PC-9 (cell line): Measurements from ENCODE around the gene ORAI3. TPM values are rescaled to one million over a fixed set of nuclear protein-coding genes. Genes with fewer than 3 reads are reported as not detected.

Source experiments
- BruUV-seq: library from RNA; stranded (reverse); fragments of 400-500 nt; replicated peaks from 2 replicates; lab custom pipeline; 2021; lab: Mats Ljungman, UMichigan
- CTCF ChIA-PET: fragments of 300-600 bp; sonication (Branson Sonifier 250); formaldehyde crosslinking; loops from one replicate; lab custom pipeline; 2022; ENCODE audit warnings: antibody characterized with exemption; lab: Charles Lee
- POLR2A ChIA-PET: fragments of 300-600 bp; sonication (Branson Sonifier 250); formaldehyde crosslinking; loops from one replicate; lab custom pipeline; 2022; ENCODE audit warnings: antibody characterized with exemption; ENCODE audit not compliant: unreplicated experiment; lab: Charles Lee
- DNase-seq, 2 experiments: peaks; one replicate each; pipeline versions ENCODE4 v3.0.0 to v3.0.0-alpha.2; 2015 to 2022; ENCODE audit warnings: mixed read lengths in 1 of 2
- H2AFZ ChIP-seq: fragments of 200-600 bp; sonication (generic); 2 replicates; pipeline ENCODE4 v1.8.1; 2017; ENCODE audit warnings: antibody characterized with exemption
- H3F3A ChIP-seq: fragments of 200-600 bp; sonication (generic); 2 replicates; pipeline ENCODE4 v1.8.1; 2017; ENCODE audit warnings: antibody characterized with exemption, mild to moderate bottlenecking, low read depth; ENCODE audit not compliant: insufficient read depth
- H3K27ac ChIP-seq: fragments of 200-600 bp; sonication (generic); 2 replicates; pipeline ENCODE4 v1.6.1; 2016; ENCODE audit warnings: mixed run types
- H3K27me3 ChIP-seq: fragments of 200-600 bp; sonication (generic); 2 replicates; pipeline ENCODE4 v1.6.1; 2016; ENCODE audit warnings: low read depth, mixed run types; ENCODE audit not compliant: insufficient read depth
- H3K36me3 ChIP-seq: fragments of 200-600 bp; sonication (generic); 2 replicates; pipeline ENCODE4 v1.6.1; 2016; ENCODE audit warnings: low read depth, mixed run types
- H3K4me1 ChIP-seq: fragments of 200-600 bp; sonication (generic); replicated peaks from 2 replicates; pipeline ENCODE4 v1.6.1; 2016; ENCODE audit warnings: mixed run types; ENCODE audit not compliant: insufficient read depth
- H3K4me2 ChIP-seq: fragments of 200-600 bp; sonication (generic); 2 replicates; pipeline ENCODE4 v1.6.1; 2017; ENCODE audit warnings: mixed run types
- H3K4me3 ChIP-seq: fragments of 200-600 bp; sonication (generic); 2 replicates; pipeline ENCODE4 v1.6.1; 2016; ENCODE audit warnings: mixed run types
- H3K79me2 ChIP-seq: fragments of 200-600 bp; sonication (generic); 2 replicates; pipeline ENCODE4 v1.6.1; 2017; ENCODE audit warnings: low read depth, mixed run types
- H3K9me2 ChIP-seq: fragments of 200-600 bp; sonication (generic); 2 replicates; pipeline ENCODE4 v1.8.1; 2017; ENCODE audit warnings: mild to moderate bottlenecking; ENCODE audit not compliant: insufficient read depth
- H3K9me3 ChIP-seq: fragments of 200-600 bp; sonication (generic); 2 replicates; pipeline ENCODE4 v1.8.1; 2016; ENCODE audit warnings: low read depth; ENCODE audit not compliant: insufficient read depth
- H4K20me1 ChIP-seq: fragments of 200-600 bp; sonication (generic); 2 replicates; pipeline ENCODE4 v1.8.1; 2017; ENCODE audit not compliant: insufficient read depth
- EZH2 ChIP-seq: fragments of 200-600 bp; sonication (generic); IDR thresholded peaks from 2 replicates; pipeline ENCODE4 v1.8.0; 2017; ENCODE audit warnings: antibody characterized with exemption, low read depth
- intact Hi-C: fragments of 100-400 bp; cut with micrococcal nuclease; formaldehyde crosslinking; loops from one replicate; pipeline ENCODE4 v1.10.0; 2022; ENCODE audit not compliant: unreplicated experiment
- total RNA-seq: library from RNA; stranded (reverse); gene quantifications from 2 replicates; pipeline ENCODE4 v1.2.3, GENCODE V29; 2021
- TF ChIP-seq, protein P1 (sequence below): fragments of 200-600 bp; sonication (generic); conservative IDR thresholded peaks from 2 replicates; pipeline ENCODE4 v1.6.1; 2017; ENCODE audit warnings: mixed run types, antibody characterized with exemption, mild to moderate bottlenecking, moderate library complexity

ORAI3 gene
- total RNA-seq, 1 experiment from 2014 or later, result 43.5 TPM

DNA sequence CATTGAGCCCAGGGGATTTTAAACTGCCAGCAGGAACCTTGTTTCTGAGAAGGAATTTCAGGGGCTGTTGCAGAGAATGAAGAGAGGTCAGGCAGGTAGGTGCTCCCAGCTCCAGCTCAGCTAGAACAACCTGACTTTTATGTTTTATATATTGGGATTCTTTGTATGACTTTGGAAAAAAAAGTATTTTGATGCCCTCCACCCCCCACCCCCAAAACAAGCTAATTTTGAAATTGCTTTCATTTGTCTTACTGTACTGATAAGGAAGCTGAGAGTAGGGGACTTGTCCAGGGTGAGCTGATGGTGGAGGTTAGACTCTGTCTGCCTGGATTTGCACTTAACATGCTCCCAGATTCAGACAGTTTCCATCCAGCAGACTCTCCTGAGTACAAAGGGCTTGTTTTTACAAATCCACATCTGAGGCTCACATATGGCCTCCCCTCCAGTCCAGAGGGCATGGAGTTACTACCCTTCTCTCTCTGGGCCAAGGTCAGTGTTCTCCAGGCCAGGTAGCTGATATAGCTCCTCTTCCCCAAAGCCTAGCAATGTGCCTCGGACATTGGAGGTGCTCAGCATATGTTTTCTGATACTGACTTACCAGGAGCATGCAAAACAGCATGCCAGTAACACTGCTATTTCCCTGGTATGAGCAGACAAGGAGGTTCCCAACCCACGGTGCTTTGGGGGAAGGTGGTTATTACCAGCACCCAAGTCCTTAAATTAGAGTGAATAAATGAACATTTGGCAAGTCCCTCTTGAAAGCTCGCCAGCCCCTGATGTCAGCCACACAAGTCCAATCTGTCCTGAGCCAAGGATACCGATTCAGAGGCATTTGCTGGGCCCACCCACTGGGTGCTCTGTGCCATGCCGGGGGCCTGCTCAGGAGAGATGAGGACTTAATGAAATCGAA is 50.2 kb downstream of the ORAI3 start:
- peak overlapping the region; percentile 98 for H3K4me2 ChIP-seq
- ChIA-PET CTCF (interaction anchor here (0.8 to 1.1 kb wide), 3 partner anchors 14 to 151 kb away, joined by 4 to 7 read pairs (median 5); partner anchors contain the start of genes HSD3B7 and PRSS36), POLR2A (interaction anchor here (0.6 to 1.0 kb wide), 2 partner anchors 75 to 143 kb away, joined by 4 to 9 read pairs; partner anchors contain the start of gene ZNF668)
- peaks cover 41% of the 10 kb centered on the region for H3F3A ChIP-seq
- no peaks in the 10 kb centered on the region for H3K27me3 ChIP-seq
- H3K79me2 ChIP-seq, result no peaks in the 10 kb centered on the region
- intact Hi-C loops, result no loop called here
- no peaks in the 10 kb centered on the region for H4K20me1 ChIP-seq
- H3K36me3 ChIP-seq, result no peaks in the 10 kb centered on the region
- H3K9me3 ChIP-seq, result no peaks in the 10 kb centered on the region
- H3K4me1 ChIP-seq, result peaks cover 24% of the 10 kb centered on the region
- peak overlapping the region; percentile 80 for H3K27ac ChIP-seq
- H3K9me2 ChIP-seq, result no peaks in the 10 kb centered on the region
- TF ChIP-seq, protein P1, sequence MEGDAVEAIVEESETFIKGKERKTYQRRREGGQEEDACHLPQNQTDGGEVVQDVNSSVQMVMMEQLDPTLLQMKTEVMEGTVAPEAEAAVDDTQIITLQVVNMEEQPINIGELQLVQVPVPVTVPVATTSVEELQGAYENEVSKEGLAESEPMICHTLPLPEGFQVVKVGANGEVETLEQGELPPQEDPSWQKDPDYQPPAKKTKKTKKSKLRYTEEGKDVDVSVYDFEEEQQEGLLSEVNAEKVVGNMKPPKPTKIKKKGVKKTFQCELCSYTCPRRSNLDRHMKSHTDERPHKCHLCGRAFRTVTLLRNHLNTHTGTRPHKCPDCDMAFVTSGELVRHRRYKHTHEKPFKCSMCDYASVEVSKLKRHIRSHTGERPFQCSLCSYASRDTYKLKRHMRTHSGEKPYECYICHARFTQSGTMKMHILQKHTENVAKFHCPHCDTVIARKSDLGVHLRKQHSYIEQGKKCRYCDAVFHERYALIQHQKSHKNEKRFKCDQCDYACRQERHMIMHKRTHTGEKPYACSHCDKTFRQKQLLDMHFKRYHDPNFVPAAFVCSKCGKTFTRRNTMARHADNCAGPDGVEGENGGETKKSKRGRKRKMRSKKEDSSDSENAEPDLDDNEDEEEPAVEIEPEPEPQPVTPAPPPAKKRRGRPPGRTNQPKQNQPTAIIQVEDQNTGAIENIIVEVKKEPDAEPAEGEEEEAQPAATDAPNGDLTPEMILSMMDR, result no peak
- TF ChIP-seq EZH2, result no peak
- BruUV-seq, result no TSS peak
- H2AFZ ChIP-seq, result no peak overlapping the region
- DNase-seq, result no peak
- peak overlapping the region; percentile 67; the same call in 1 of the 2 replicates for H3K4me3 ChIP-seq

GRCh38 chr16:31000671-31001382 is 52.0 kb downstream of the ORAI3 start:
- Histone ChIP-seq H3K36me3 (no peaks in the 10 kb centered on the region), H3K27ac (no peak overlapping the region), H2AFZ (no peak overlapping the region), H3K27me3 (no peaks in the 10 kb centered on the region), H3K9me3 (no peaks in the 10 kb centered on the region), H3F3A (peaks cover 33% of the 10 kb centered on the region), H3K4me1 (peaks cover 24% of the 10 kb centered on the region), H4K20me1 (no peaks in the 10 kb centered on the region), H3K79me2 (no peaks in the 10 kb centered on the region), H3K4me3 (no peak overlapping the region), H3K9me2 (no peaks in the 10 kb centered on the region), H3K4me2 (no peak overlapping the region)
- ChIA-PET CTCF (no interaction called here), POLR2A (no interaction called here)
- intact Hi-C loops, result no loop called here
- TF ChIP-seq, protein P1, result no peak
- no peak for TF ChIP-seq EZH2
- BruUV-seq, result no TSS peak
- DNase-seq, result no peak

DNA sequence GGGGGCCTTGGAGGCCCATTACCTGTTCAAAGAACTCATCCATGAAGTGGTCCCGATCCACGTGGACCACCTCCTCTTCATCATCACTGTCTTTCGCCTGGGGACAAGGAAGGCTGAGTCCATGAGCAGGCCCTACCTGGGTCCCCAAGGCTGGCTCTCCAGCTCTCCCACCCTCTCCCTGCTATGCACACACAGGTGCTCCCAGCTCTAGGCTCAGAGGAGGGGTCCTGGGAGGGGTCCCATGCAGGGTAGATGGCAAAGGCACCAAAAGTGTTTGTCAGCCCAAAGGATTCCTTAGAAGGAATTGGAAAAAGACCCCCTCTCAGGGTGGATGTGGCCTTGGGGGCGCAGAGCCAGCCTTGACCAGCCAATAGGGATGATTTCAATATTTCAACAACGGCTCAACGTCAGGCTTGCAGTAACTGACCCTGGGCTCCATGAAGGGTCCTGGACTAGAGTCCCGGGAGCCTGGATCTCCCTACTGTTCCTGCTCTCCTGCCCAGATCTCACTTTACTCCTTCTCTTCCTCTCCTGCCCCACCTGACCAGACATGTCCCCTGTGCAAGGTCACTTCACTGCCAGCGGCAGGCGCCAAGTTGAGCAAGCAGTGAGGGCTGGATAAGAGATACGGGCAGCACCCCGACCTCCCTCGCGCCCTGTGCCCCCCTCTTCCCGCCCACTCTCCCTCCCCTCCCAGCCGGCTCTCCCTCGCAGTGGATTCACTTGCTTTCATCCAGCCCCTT is 52.8 kb downstream of the ORAI3 start:
- POLR2A ChIA-PET, result no interaction called here
- intact Hi-C loops, result no loop called here
- DNase-seq, result no peak

More for the DNA sequence above, 52.8 kb downstream of the ORAI3 start:
- CTCF ChIA-PET, result no interaction called here
- Histone ChIP-seq H3K79me2 (no peaks in the 10 kb centered on the region), H3K4me3 (no peak overlapping the region), H3K9me2 (no peaks in the 10 kb centered on the region), H3K36me3 (no peaks in the 10 kb centered on the region), H3K27ac (no peak overlapping the region), H3K27me3 (no peaks in the 10 kb centered on the region), H3K9me3 (no peaks in the 10 kb centered on the region), H4K20me1 (no peaks in the 10 kb centered on the region), H3F3A (peaks cover 30% of the 10 kb centered on the region), H3K4me1 (peaks cover 24% of the 10 kb centered on the region), H2AFZ (no peak overlapping the region), H3K4me2 (no peak overlapping the region)
- TF ChIP-seq, protein P1, result no peak
- TF ChIP-seq EZH2, result no peak
- BruUV-seq, result no TSS peak
